Measurements from ENCODE around the gene SLC35E1.
"Not testable (repeated sequence)": the region's sequence is repeated elsewhere in the genome, so short reads cannot be mapped to it uniquely, and the experiment has no call there.

The SLC35E1 gene

DNA sequence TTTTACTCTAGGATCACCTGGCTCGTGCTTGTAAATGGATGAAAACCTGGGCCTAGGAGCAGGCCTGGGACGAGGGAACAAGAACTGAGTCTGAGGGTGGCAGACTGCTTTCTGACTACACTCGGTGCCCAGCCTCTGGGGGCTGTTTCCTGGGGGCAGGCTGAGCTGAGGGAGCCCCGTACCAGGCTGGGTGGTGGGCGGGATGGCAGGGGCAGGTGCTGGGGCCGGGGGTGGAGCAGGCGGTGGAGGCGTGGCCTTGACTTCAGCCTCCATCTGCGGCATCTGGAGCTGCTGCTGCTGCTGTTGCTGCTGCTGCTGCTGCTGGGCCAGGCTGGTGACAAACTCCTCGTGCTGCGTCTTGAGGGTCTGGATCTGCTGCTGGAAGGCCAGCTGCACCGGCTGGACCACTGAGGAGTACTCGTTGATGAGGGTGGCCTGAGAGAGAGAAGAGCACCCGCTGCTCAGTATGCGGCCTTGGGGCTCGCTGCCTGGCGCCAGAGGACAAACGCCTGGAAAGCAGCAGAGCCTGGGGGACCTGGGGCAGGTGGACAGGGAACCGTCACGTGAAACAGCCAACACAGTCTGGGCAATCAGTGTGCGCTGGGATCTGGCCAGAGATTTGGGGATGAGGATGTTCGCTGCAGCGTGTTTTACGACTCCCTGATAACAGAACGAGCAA is 42.6 kb downstream of the SLC35E1 start:
- no peak overlapping the region for H3K27ac ChIP-seq
- H3K4me3 ChIP-seq, result no peak overlapping the region

DNA sequence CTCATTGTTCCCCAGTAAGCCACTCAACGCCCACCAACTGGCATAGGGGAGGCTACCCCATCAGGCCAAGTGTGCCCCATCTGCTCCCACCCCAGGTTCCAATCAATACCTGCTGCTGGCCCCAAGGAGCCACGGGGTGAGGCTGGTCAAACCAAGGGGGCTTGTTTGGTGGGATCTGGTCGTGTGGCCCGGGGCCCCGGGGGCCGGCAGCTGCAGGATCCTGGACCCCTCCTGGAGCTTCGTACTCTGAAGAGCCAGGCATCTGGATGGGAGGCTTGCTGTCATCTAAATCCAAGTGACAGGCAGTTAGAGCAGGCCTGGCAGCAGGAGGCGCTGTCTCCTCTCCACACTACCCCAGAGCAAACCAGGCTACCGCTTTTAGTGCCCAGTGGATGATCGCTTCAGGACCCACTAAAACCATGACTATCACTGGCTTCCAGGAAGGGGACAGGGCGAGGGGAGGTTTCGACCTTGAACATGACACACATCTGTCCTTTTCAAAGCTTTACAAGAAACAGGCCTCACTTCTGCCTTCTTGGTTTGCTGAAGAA is 44.2 kb downstream of the SLC35E1 start:
- peak overlapping the region in 4 of 21 experiments; percentile 29 to 66 (median 50) for H3K27ac ChIP-seq
- no peak overlapping the region for H3K4me3 ChIP-seq

DNA sequence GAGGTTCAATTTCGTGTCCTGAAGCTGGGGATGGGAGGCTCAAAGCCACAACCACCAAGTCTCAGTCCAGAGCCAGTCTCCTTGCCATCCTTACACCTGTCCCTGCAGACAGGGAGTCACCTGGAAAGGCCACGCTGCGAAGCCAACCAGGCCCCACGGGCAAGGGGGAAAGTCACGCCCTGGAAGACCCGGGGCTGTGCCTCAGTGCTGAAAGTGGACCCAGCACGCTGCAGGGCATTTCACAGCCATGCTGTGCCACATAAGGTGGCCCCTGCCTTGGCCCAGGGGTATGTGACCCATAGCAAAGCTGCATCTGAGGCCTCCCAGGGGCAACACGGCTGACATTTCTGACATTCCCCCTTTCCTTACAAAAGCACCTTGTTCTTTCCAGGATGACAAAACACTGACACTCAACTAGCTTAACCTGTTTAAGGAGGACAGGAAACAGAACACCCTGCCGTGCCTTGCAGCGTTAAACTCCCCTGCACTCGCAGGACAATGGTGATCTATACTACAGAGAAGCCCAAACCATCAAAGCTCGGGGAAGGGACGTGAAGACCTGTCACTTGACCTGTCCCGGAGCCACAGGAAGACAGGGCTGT is 44.8 kb downstream of the SLC35E1 start:
- Histone ChIP-seq H3K4me3 (no peak overlapping the region), H3K27ac (peak overlapping the region in 5 of 21 experiments; percentile 15 to 58 (median 42))

DNA sequence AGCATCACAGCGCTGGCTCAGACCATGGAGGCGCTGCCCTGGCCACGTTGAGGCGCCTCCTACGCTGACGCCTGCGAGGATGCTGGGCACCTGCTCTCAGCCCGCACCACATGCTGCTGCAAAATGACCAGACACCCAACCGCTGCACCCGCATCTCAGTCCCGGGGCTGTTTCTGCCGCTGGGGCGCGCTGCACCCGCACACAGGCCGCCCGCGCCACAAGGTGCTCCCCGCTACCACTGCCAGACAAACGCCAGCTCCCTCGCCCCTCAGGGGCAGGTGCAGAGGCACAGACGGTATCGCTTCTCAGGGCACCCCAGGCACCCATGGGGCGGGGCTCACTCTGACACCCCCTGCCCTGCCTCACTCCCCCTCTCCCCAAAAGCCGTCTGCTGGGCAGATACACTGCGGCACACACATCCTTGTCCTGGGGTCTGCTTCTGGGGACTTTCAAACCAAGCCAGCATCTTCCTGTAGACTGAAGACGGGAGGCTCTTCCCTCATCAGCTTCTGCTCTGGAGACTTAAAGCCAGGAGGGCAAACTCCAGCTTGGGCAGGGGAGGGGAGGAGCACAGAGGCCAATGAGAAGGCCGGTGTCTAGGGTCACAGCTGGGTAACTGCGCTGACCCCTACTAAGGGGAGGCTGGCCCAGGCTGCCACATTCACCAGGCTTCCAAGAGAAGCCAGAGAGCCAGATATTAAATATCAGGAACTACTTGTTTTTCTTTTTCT is 46.3 kb downstream of the SLC35E1 start:
- Histone ChIP-seq H3K27ac (no peak overlapping the region), H3K4me3 (no peak overlapping the region)

DNA sequence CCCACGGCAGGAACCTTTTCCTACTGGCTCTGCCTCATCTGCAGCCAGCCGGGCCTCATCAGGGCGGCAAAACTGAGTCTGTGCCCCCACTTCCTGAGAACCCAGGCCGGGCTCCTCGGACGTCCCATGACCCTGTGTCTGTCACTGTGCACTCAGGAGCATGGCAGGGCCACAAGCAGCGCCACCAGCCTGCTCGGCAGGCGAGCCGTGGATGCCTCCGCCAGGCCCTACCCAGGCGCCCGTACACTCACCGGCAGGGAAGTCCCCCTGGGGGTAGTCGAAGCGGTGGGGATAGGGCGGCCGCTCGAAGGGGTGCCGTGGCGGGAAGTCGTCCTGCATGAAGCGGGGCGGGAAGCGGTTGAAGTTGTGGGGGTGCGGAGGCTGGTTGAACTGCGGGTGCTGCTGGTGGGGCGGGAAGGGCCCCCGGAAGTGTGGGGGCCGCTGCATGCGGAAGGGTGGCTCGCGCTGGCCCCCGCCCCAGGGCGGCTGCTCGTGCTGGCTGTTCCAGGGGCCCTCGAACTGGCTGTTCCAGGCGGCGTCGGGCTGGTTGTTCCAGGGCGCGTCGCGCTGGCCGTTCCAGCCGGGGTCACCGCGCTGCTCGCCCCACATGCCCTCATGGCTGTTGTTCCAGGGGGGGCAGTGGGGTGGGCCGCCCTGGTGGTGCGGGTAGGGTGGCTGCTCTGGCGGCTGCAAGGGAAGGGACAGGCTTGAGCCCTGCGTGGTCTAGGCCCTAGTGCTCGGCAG is 47.1 kb downstream of the SLC35E1 start:
- Histone ChIP-seq H3K4me3 (no peak overlapping the region), H3K27ac (no peak overlapping the region)

DNA sequence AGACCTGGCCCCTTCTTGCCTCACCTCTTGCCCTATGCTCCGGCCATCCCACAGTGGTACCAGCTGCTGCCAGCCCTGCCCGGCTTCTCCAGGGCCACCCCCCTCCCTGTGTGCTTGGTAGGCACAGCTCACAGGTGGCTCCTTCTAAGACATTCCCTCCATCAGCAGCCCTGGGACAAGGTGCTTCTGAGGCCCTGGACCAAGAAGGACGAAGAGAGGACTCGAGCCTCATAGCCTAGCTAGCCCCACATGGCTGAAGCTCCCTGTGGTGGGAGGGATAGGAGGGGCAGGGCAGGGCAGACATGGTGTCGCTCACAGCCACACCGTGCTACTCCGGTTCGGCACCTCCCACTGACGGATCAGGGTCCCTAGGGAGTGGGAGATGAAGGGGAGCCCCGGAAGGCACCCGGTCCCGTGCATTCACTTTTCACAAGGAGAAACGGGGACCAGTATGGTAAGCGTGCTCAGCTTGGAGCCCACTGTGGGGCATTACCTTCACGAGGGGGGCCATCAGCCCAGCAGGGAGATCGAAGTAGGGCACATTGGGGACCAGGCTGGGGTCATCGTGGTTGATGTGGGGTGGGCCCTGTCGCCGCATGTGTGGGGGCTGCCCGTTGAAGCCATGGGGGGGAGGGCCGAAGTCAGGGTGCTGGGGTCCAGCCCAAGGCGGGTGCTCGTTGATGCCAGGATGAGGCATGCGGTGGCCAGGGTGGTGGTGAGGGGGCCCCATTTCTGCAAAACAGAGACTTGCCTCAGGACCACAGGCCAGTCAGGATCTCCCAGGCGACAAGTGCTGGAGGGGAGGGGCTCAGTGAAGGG is 49.4 kb downstream of the SLC35E1 start:
- Histone ChIP-seq H3K4me3 (no peak overlapping the region), H3K27ac (no peak overlapping the region)

DNA sequence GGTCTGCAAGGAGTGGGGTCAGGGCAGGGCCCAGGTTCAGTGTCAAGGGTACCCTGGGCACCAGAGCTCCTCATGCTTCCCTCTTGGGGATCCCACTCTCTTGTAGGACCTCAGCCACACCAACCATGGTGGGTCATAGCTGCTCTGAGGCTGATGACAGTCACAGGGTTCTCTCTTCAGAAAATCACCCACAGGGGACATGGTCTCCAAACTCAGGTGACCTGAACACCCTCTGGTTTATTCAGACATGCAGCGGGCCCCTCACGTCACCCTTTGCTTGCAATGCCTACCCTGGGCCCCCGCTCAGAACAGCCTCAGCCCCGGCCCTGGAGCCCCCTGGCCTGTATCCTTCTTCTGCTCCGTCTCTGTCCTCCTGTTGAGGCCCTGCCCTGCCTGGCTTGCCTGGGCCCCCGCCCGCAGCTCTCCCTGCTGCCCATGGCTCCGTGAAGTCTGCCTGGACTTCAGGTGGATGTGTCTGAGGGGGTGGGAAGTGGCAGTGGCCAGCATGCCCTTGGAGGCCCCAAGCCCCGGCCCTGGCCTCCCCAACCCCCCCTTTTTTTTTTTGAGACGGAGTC is 50.4 kb downstream of the SLC35E1 start:
- Histone ChIP-seq H3K27ac (no peak overlapping the region), H3K4me3 (no peak overlapping the region)

DNA sequence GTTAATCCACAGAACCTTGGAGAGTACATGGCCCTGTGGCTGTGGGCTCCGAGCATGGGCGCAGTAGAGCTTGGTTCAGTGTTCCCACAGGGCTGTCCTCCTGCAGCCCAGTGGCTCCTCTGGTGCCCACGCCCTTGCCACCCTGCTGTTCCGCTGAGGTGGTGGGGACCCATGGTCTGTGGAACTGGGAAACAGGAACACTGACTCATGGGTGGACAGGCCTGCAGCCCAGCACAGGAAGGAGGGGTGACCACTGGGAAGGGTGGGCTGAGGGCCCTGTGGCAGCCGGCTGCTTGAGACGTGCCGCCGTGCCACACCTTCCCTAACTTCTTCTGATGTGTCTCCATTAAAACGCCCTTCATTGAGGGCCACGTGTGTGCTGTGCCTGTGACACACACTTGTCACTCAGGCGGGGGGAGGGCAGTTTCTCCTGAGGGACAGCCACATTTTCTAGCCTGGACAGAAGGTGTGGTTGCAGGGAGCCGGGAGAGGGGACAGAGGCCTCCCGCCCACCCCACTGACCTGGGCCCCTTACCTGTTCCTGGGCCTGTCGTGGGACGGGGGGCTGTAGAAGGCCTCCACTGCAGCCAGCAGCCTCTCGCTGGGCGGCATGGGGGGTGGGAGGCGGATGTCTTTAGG is 51.1 kb downstream of the SLC35E1 start:
- H3K4me3 ChIP-seq, result no peak overlapping the region
- H3K27ac ChIP-seq, result no peak overlapping the region

DNA sequence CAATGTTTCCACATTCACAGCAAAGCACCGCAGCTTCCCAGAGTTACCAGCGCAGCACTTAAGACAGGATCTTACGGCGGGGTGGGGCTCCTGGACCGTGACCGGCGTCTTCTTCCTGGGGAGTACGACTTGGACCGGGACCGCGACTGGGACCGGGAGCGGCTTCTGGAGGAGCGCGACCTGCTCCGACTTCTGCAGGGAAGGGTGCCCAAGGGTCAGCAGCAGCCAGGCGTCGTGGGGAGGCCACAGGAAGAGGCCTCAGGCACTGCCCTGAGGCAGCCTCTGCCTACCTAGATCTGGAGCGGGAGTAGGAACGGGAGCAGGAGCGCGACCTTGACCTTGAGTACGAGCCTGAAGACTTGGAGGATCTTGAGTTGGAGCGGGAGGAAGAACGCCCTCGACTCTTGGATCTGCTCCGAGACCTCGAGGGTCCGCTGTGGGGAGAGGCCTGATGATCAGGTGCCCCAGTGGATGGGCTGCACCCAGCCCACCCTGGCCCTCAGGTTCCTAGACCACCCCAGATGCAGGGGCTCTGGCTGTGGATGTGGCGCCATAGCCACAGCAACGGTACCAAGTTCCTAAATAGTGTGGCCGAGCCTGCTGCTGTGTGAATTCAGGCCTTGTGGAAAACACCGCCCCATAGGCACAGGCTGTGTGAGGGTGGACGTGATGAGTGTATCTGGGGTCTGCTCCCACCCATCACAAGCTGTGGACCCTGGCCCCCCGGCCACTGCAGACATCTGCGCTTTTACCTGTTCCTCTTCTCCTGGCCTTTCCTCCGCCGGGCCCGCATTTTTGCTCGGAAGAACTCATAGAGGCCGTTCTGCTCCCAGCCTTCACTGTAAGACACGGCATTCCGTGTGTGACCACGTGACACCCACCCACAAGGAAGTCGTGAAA is 51.9 kb downstream of the SLC35E1 start:
- H3K27ac ChIP-seq, result no peak overlapping the region
- no peak overlapping the region for H3K4me3 ChIP-seq

DNA sequence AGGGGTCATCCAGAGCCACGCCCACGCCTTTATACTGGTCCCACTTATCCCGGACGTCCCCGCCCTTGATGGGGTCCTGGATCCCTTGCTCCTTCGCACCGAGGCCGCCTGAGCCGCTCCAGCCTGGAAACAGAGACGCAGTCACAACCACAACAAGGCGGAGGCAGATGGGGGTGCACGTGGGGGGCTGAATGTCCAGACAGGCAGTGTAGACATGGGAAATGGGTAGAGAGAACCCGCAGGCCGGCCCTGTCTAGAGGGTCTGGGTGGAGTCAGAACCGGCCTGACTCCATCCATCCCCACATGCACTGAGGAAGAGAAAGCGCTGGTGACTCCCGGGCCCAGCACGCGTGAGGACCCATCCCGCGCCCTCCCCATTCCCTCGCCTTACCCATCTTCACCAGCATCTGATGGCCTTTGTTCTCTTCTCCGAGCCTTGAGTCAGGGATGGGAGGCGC is 53.0 kb downstream of the SLC35E1 start:
- no peak overlapping the region for H3K27ac ChIP-seq
- no peak overlapping the region for H3K4me3 ChIP-seq

DNA sequence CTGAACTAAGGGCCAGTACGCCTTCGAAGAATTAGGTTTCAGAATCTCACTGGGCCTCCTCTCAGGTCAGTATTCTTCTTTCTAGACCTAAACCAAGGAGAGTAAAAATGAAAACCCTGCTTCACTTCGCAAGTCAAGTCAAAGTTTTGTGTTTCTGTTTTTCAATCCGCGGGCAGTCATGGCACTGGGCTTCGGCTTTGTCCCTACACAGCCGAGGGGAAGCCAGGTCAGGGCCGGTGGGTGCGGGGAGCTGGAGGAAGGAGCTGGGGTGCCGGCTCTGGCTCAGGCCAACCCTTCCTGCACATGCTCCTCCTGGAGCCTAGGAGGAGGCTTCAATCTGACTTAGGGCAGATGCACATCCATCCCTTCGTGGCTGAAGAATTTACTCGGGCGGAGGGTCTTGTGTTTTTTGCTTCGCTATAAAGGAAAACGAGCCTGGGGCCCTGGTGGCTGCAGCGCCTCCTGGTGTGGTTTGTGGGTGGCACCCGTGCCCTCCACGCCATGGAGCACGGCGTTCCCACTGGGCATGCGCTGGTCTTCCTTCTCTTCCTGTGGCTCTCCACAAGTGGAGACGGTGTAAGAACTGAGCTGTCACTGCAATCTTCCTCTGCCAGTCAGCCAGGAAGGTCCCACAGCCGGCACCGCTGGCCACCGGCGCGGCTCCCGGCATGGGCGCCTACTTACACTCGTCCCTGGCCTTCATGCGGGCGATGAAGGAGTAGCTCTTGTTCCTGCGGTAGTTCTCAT is 53.6 kb downstream of the SLC35E1 start:
- Histone ChIP-seq H3K4me3 (no peak overlapping the region), H3K27ac (no peak overlapping the region)

DNA sequence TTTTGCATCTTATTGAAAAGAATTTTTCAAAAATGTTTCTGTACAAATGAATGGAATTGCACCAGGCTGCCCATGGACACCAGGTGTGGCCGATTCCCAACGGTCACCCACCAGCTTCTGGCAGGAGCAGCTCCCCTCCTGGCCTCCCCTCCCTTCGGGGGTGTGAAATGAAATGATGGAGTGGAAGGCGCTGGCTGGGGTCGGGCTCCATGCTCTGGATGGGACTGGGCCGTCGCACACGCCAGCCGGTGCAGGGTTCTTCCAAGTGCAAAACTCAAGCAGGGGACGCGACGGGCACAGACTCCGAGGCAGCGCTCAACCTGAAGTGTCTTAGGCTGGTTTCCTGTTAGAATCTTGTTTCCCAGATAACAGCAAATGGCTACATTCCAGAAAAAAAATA is 54.2 kb downstream of the SLC35E1 start:
- Histone ChIP-seq H3K27ac (no peak overlapping the region), H3K4me3 (no peak overlapping the region)

DNA sequence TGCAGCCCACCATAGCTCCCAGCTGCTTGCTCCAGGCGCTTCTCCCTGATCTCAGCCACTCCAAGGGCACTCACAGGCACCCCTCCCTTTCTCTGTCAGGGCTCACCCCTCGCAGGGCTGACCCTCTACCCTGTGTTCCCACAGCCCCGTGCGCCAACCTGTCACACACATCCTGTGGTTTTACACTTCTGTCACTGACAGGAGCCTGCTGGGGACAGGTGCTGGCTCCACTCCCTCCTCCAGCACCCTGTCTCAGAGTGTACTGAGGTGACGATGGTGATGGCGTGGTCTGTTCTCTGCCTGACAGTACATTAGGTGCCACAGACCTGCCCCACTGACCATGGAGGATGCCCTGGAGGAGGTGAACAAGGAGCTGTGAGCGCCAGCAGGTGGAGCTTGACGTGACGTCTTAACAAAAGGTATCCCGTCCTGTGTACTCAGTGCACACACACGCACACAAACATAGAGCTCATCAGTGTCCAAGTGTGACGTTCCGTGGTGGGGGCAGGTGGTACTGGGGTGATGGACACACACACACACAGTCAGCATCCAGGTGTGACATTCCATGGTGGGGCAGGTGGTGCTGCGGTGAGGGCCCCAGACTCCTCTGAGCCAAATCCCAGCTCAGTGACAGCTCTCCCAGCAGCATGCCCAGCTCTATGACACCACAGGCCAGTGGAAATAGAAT is 55.1 kb downstream of the SLC35E1 start:
- Histone ChIP-seq H3K27ac (peak overlapping the region in 1 of 21 experiments; percentile 9), H3K4me3 (no peak overlapping the region)

DNA sequence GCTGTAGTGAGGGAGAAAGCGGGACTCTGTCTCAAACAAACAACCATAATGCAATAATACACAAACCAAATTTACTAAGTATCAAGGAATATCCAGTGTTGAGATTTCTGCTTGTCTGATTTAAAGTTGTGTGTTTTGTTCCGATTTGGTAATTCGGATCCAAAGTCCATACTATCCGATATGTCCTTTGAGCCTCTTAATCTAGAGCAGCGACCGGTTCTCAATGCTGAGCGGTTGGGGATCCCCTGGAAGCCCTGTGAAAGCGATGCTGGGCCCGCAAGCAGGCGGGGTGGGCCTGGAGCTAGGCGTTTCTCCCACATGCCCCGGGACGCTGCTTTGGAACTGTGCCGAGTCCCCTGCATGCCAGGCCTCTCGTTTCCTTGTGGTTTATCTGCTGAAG is 55.8 kb downstream of the SLC35E1 start:
- Histone ChIP-seq H3K4me3 (no peak overlapping the region), H3K27ac (peak overlapping the region in 1 of 21 experiments; percentile 9)

DNA sequence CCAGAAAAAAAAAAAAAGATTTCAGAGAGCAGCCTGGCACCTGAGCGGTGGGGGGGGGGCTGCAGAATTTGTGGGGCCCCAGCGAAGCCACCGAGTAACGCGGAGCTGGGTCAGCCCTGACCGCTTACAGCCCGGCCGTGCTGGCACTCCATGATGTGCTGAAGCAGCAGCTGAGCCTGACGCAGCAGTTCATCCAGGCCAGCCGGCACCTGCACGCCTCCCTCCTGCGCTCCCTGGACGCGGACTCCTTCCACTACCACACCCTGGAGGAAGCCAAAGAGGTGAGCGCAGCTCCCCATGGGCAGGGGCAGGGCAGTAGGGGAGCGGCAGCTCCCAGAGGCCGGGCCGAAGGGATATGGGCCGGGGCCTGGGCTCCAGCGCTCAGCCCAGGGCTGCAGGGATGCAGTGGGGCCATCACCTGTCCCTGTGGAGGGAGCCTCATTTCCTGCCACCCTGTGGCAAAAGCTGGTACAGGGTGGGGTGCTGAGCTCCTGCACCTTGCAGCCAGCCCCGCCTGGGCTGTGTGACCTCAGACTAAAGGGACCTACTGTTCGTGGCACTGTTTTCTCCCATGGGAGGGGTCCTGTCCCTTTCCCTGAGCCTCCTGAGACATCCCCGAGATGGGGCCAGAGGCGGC is 57.7 kb downstream of the SLC35E1 start:
- Histone ChIP-seq H3K27ac (no peak overlapping the region), H3K4me3 (no peak overlapping the region)

DNA sequence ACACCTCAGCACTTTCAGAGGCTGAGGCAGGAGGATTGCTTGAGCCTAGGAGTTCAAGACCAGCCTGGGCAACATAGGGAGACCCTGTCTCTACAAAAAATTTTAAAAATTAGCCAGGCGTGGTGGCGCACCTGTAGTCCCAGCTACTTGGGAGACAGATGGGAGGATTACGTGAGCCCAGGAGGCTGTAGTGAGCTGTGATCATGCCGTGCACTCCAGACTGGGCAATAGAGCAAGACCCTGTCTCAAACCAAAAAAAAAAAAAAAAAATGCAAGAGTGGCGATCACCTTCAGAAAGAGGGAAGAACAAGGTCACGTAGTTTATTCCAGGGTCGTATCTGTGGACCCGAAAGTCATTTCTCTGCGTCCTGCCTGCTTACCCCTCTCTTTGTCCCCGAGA is 59.6 kb downstream of the SLC35E1 start:
- not testable (repeated sequence) for H3K27ac ChIP-seq, H3K4me3 ChIP-seq
